T-helper 17 cell (primary cell): ENCODE measurements around the gene HEXIM1. TPM values are rescaled to one million over a fixed set of nuclear protein-coding genes. Genes with fewer than 3 reads are reported as not detected.

Source experiments
- ATAC-seq: fragments of 150-1000 bp; cut with Tn5 transposase; 2 replicates; pipeline ENCODE4 v1.10.0; 2021; ENCODE audit warnings: mild to moderate bottlenecking, moderate library complexity
- DNase-seq, 3 donors: peaks; one replicate each; pipeline versions ENCODE4 v3.0.0 to v3.0.0-alpha.2; 2020 to 2021
- H3K9me3 ChIP-seq: one replicate; pipeline ENCODE4 v1.7.0; 2013; ENCODE audit warnings: low read length, mild to moderate bottlenecking; ENCODE audit not compliant: control insufficient read depth, poor library complexity, severe bottlenecking
- H3K27ac Mint-ChIP-seq: one replicate; pipeline ENCODE4 v1.8.0; 2022; ENCODE audit warnings: mild to moderate bottlenecking, moderate library complexity, mixed read lengths
- H3K27me3 Mint-ChIP-seq: one replicate; pipeline ENCODE4 v1.8.0; 2022; ENCODE audit warnings: mixed read lengths
- H3K36me3 Mint-ChIP-seq: one replicate; pipeline ENCODE4 v1.8.0; 2022; ENCODE audit warnings: low read depth, mixed read lengths
- H3K4me1 Mint-ChIP-seq: one replicate; pipeline ENCODE4 v1.8.0; 2022; ENCODE audit warnings: mild to moderate bottlenecking, mixed read lengths
- H3K4me3 Mint-ChIP-seq: one replicate; pipeline ENCODE4 v1.8.0; 2022; ENCODE audit warnings: mild to moderate bottlenecking, moderate library complexity, mixed read lengths
- total RNA-seq, 4 donors: library from RNA in 2 of 4; stranded (reverse) in 2 of 4; gene quantifications; one replicate each; pipeline ENCODE4 v1.2.3 and lab custom pipeline; 2022 to 2026

HEXIM1 gene
- total RNA-seq, 2 donors from 2014 or later: 52.4 to 71.8 TPM

- H3K27me3 Mint-ChIP-seq: no peaks in the 10 kb centered on the region
- peak; percentile 100 for ATAC-seq
- H3K27ac Mint-ChIP-seq: no peak overlapping the region
- no peaks in the 10 kb centered on the region for H3K9me3 ChIP-seq
- no peaks in the 10 kb centered on the region for H3K36me3 Mint-ChIP-seq
- DNase-seq: peak; percentile 75 to 92 (median 84)
- H3K4me1 Mint-ChIP-seq: no peaks in the 10 kb centered on the region
- H3K4me3 Mint-ChIP-seq: no peak overlapping the region
Observed at GRCh38 chr17:45197555-45198334, 49.5 kb downstream of the HEXIM1 start.

GRCh38 chr17:45200701-45201100 lies 52.4 kb downstream of the HEXIM1 start:
- Mint-ChIP-seq H3K27ac (no peak overlapping the region), H3K4me1 (no peaks in the 10 kb centered on the region), H3K27me3 (no peaks in the 10 kb centered on the region), H3K36me3 (no peaks in the 10 kb centered on the region), H3K4me3 (no peak overlapping the region)
- DNase-seq: no peak
- no peaks in the 10 kb centered on the region for H3K9me3 ChIP-seq
- ATAC-seq: no peak

- ATAC-seq (no peak), DNase-seq (no peak)
- Mint-ChIP-seq H3K36me3 (no peaks in the 10 kb centered on the region), H3K27me3 (no peaks in the 10 kb centered on the region), H3K4me3 (no peak overlapping the region), H3K27ac (no peak overlapping the region), H3K4me1 (no peaks in the 10 kb centered on the region)
- H3K9me3 ChIP-seq: no peaks in the 10 kb centered on the region
Observed at GRCh38 chr17:45201457-45201856, 53.2 kb downstream of the HEXIM1 start.

Other genes starting within 250 kb of the HEXIM1 start
- 100 to 1,000 TPM; 109 to 133 TPM for gene EFTUD2, start 249.0 kb upstream of the HEXIM1 start, total RNA-seq
- under 1 TPM in 1 of 2 donors, not detected in 1; 0.18 TPM for gene GFAP, start 233.0 kb upstream of the HEXIM1 start, total RNA-seq
- under 1 TPM in 1 of 2 donors, not detected in 1; 0.08 TPM for gene KIF18B, start 200.7 kb upstream of the HEXIM1 start, total RNA-seq
- gene C1QL1, start 180.2 kb upstream of the HEXIM1 start, total RNA-seq: not detected
- gene DCAKD, start 96.8 kb upstream of the HEXIM1 start, total RNA-seq: 10 to 100 TPM; 13.5 to 20.3 TPM
- gene NMT1, start 87.2 kb upstream of the HEXIM1 start, total RNA-seq: 10 to 100 TPM; 78.2 to 85.9 TPM
- 1 to 10 TPM; 3.7 to 5.0 TPM for gene PLCD3, start 16.0 kb upstream of the HEXIM1 start, total RNA-seq
- gene ACBD4, start 12.8 kb upstream of the HEXIM1 start, total RNA-seq: 10 to 100 TPM; 13.6 to 18.9 TPM
- 10 to 100 TPM in 1 of 2 donors, 1 to 10 TPM in 1; 1.5 to 12.3 TPM for gene HEXIM2, start 13.4 kb downstream of the HEXIM1 start, total RNA-seq
- 100 to 1,000 TPM; 509 to 550 TPM for gene FMNL1, start 73.4 kb downstream of the HEXIM1 start, total RNA-seq
- gene SPATA32, start 113.6 kb downstream of the HEXIM1 start, total RNA-seq: under 1 TPM in 1 of 2 donors, not detected in 1; 0.17 TPM
- 10 to 100 TPM; 43.8 to 49.1 TPM for gene MAP3K14, start 168.5 kb downstream of the HEXIM1 start, total RNA-seq